ENCODE data around the gene NUDT3.

Gene NUDT3

GRCh38 chr6:34319471-34319885, 73.0 kb downstream of the NUDT3 start:
- DNase-seq (ENCODE audit: low read depth) = no peak

GRCh38 chr6:34318499-34319470, 73.7 kb downstream of the NUDT3 start:
- no peak for DNase-seq (ENCODE audit: low read depth)

GRCh38 chr6:34317882-34318498, 74.5 kb downstream of the NUDT3 start:
- no peak for DNase-seq (ENCODE audit: low read depth)

GRCh38 chr6:34317172-34317477, 75.3 kb downstream of the NUDT3 start:
- DNase-seq (ENCODE audit: low read depth) = no peak

- DNase-seq (ENCODE audit: low read depth) = no peak
Measured at GRCh38 chr6:34316431-34317171, 75.9 kb downstream of the NUDT3 start.

GRCh38 chr6:34315780-34316179, 76.7 kb downstream of the NUDT3 start:
- no peak for DNase-seq (ENCODE audit: low read depth)

GRCh38 chr6:34315256-34315655, 77.2 kb downstream of the NUDT3 start:
- DNase-seq (ENCODE audit: low read depth) = no peak

GRCh38 chr6:34312259-34312658, 80.2 kb downstream of the NUDT3 start:
- no peak for DNase-seq (ENCODE audit: low read depth)

GRCh38 chr6:34310817-34311216, 81.7 kb downstream of the NUDT3 start:
- no peak for DNase-seq (ENCODE audit: low read depth)

GRCh38 chr6:34308483-34308882, 84.0 kb downstream of the NUDT3 start:
- no peak for DNase-seq (ENCODE audit: low read depth)

GRCh38 chr6:34305982-34306708, 86.3 kb downstream of the NUDT3 start:
- no peak for DNase-seq (ENCODE audit: low read depth)

- DNase-seq (ENCODE audit: low read depth) = no peak
Measured at GRCh38 chr6:34305497-34305896, 87.0 kb downstream of the NUDT3 start.

- no peak for DNase-seq (ENCODE audit: low read depth)
Measured at GRCh38 chr6:34304164-34304563, 88.3 kb downstream of the NUDT3 start.

- no peak for DNase-seq (ENCODE audit: low read depth)
Measured at GRCh38 chr6:34302929-34303328, 89.5 kb downstream of the NUDT3 start.

- no peak for DNase-seq (ENCODE audit: low read depth)
Measured at GRCh38 chr6:34301408-34301807, 91.1 kb downstream of the NUDT3 start.

GRCh38 chr6:34300332-34300751, 92.1 kb downstream of the NUDT3 start:
- DNase-seq (ENCODE audit: low read depth) = no peak

GRCh38 chr6:34298941-34299340, 93.5 kb downstream of the NUDT3 start:
- DNase-seq (ENCODE audit: low read depth) = no peak

- DNase-seq (ENCODE audit: low read depth) = no peak
Measured at GRCh38 chr6:34295721-34296120, 96.7 kb downstream of the NUDT3 start.

GRCh38 chr6:34292954-34293353, 99.5 kb downstream of the NUDT3 start:
- no peak for DNase-seq (ENCODE audit: low read depth)

GRCh38 chr6:34289137-34289536, 103.3 kb downstream of the NUDT3 start:
- no peak for DNase-seq (ENCODE audit: low read depth)

- no peak for DNase-seq (ENCODE audit: low read depth)
Measured at GRCh38 chr6:34288581-34288980, 103.9 kb downstream of the NUDT3 start.
